Smooth muscle cell (in vitro differentiated cells): Measurements from ENCODE around the gene PKD2L1. TPM values are rescaled to one million over a fixed set of nuclear protein-coding genes. Genes with fewer than 3 reads are reported as not detected.
A peak's percentile ranks its signal among the peaks of the same experiment; 100 is the strongest.

Source experiments
- DNase-seq: peaks from one replicate; lab custom pipeline; 2025; ENCODE audit not compliant: unreplicated experiment; lab: John Stamatoyannopoulos, UW
- H2AFZ ChIP-seq: fragments of 200-600 bp; sonication (generic); 2 replicates; pipeline ENCODE4 v1.6.0; 2016; ENCODE audit warnings: antibody characterized with exemption, low read depth, mild to moderate bottlenecking
- H3F3A ChIP-seq: fragments of 200-600 bp; sonication (generic); 2 replicates; pipeline ENCODE4 v1.6.0; 2017; ENCODE audit warnings: antibody characterized with exemption, low read depth
- H3K27ac ChIP-seq: fragments of 200-600 bp; sonication (generic); 2 replicates; pipeline ENCODE4 v1.5.1; 2016; ENCODE audit warnings: low read depth, mild to moderate bottlenecking
- H3K27me3 ChIP-seq: fragments of 200-600 bp; sonication (generic); 2 replicates; pipeline ENCODE4 v1.6.1; 2016; ENCODE audit warnings: low read depth, mild to moderate bottlenecking
- H3K36me3 ChIP-seq: fragments of 200-600 bp; sonication (generic); 2 replicates; pipeline ENCODE4 v1.5.1; 2016; ENCODE audit warnings: low read depth
- H3K4me1 ChIP-seq: fragments of 200-600 bp; sonication (generic); 2 replicates; pipeline ENCODE4 v1.5.1; 2016; ENCODE audit warnings: low read depth
- H3K4me2 ChIP-seq: fragments of 200-600 bp; sonication (generic); 2 replicates; pipeline ENCODE4 v1.6.0; 2016; ENCODE audit warnings: mild to moderate bottlenecking
- H3K4me3 ChIP-seq: fragments of 200-600 bp; sonication (generic); 2 replicates; pipeline ENCODE4 v1.5.1; 2016; ENCODE audit warnings: mild to moderate bottlenecking
- H3K79me2 ChIP-seq: fragments of 200-600 bp; sonication (generic); 2 replicates; pipeline ENCODE4 v1.6.0; 2016; ENCODE audit warnings: low read depth, mild to moderate bottlenecking
- H3K9ac ChIP-seq: fragments of 200-600 bp; sonication (generic); 2 replicates; pipeline ENCODE4 v1.6.0; 2016; ENCODE audit warnings: low read depth
- H3K9me3 ChIP-seq: fragments of 200-600 bp; sonication (generic); replicated peaks from 2 replicates; pipeline ENCODE4 v1.5.1; 2016; ENCODE audit warnings: low read depth
- H4K20me1 ChIP-seq: fragments of 200-600 bp; sonication (generic); 2 replicates; pipeline ENCODE4 v1.6.0; 2016; ENCODE audit warnings: low read depth
- WGBS: methylation state at CpG from one replicate; pipeline ENCODE4 v1.1.7; 2016; ENCODE audit warnings: low lambda C conversion rate; 5-methylcytosine and 5-hydroxymethylcytosine counted together
- polyA plus RNA-seq: library from polyadenylated mRNA; unstranded; fragments of >200 nt; fragmentation: Nextera tagmentation; extraction: Ambion mirVana; gene quantifications from 2 replicates; pipeline ENCODE4 v1.2.1, GENCODE V29; 2016
- total RNA-seq: library from RNA; depleted of rRNA; stranded (reverse); fragments of >200 nt; gene quantifications from 2 replicates; pipeline ENCODE4 v1.2.3, GENCODE V29; 2014
- TF ChIP-seq, protein P1 (sequence below): fragments of 200-600 bp; sonication (generic); IDR thresholded peaks from 2 replicates; pipeline ENCODE4 v1.5.1; 2017; ENCODE audit warnings: borderline replicate concordance, mild to moderate bottlenecking, antibody characterized with exemption; ENCODE audit not compliant: insufficient read depth, poor library complexity, severe bottlenecking

Gene PKD2L1
- total and polyA plus RNA-seq, 2 experiments from 2014 or later: not detected

GRCh38 chr10:100357059-100357858 lies 27.2 kb upstream of the PKD2L1 start:
- peak overlapping the region; percentile 35 for H3K27ac ChIP-seq
- H2AFZ ChIP-seq: no peak overlapping the region
- H3K4me3 ChIP-seq: no peak overlapping the region
- no peak overlapping the region for H3K9ac ChIP-seq
- no peaks in the 10 kb centered on the region for H3K27me3 ChIP-seq
- peaks cover 21% of the 10 kb centered on the region for H3K36me3 ChIP-seq
- no peak overlapping the region for H3K4me2 ChIP-seq
- no peaks in the 10 kb centered on the region for H3K9me3 ChIP-seq
- peaks cover 90% of the 10 kb centered on the region for H4K20me1 ChIP-seq
- no peak for DNase-seq
- peaks cover 33% of the 10 kb centered on the region for H3K79me2 ChIP-seq
- WGBS: 47% methylated on average over 4 of the region's 4 CpGs
- TF ChIP-seq, protein P1, sequence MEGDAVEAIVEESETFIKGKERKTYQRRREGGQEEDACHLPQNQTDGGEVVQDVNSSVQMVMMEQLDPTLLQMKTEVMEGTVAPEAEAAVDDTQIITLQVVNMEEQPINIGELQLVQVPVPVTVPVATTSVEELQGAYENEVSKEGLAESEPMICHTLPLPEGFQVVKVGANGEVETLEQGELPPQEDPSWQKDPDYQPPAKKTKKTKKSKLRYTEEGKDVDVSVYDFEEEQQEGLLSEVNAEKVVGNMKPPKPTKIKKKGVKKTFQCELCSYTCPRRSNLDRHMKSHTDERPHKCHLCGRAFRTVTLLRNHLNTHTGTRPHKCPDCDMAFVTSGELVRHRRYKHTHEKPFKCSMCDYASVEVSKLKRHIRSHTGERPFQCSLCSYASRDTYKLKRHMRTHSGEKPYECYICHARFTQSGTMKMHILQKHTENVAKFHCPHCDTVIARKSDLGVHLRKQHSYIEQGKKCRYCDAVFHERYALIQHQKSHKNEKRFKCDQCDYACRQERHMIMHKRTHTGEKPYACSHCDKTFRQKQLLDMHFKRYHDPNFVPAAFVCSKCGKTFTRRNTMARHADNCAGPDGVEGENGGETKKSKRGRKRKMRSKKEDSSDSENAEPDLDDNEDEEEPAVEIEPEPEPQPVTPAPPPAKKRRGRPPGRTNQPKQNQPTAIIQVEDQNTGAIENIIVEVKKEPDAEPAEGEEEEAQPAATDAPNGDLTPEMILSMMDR: no peak
- peaks cover 77% of the 10 kb centered on the region for H3F3A ChIP-seq
- H3K4me1 ChIP-seq: no peaks in the 10 kb centered on the region

- TF ChIP-seq, protein P1: no peak
- peaks cover 96% of the 10 kb centered on the region for H4K20me1 ChIP-seq
- H3K36me3 ChIP-seq: peaks cover 22% of the 10 kb centered on the region
- peak overlapping the region; percentile 35 for H3K27ac ChIP-seq
- H3K4me3 ChIP-seq: no peak overlapping the region
- H3K4me1 ChIP-seq: peaks cover 1% of the 10 kb centered on the region
- H3K4me2 ChIP-seq: peak overlapping the region; percentile 43
- H2AFZ ChIP-seq: no peak overlapping the region
- peaks cover 81% of the 10 kb centered on the region for H3F3A ChIP-seq
- WGBS: 76% methylated on average over 14 of the region's 14 CpGs
- H3K27me3 ChIP-seq: no peaks in the 10 kb centered on the region
- no peak overlapping the region for H3K9ac ChIP-seq
- DNase-seq: no peak
- H3K79me2 ChIP-seq: peaks cover 42% of the 10 kb centered on the region
- no peaks in the 10 kb centered on the region for H3K9me3 ChIP-seq
These were observed 26.3 kb upstream of the PKD2L1 start for GRCh38 chr10:100356067-100357017.

- H3K4me1 ChIP-seq: peaks cover 12% of the 10 kb centered on the region
- H3K79me2 ChIP-seq: peaks cover 55% of the 10 kb centered on the region
- WGBS: 88% methylated on average over 4 of the region's 4 CpGs
- H3K9ac ChIP-seq: no peak overlapping the region
- no peaks in the 10 kb centered on the region for H3K27me3 ChIP-seq
- peaks cover 75% of the 10 kb centered on the region for H3F3A ChIP-seq
- DNase-seq: no peak
- no peak overlapping the region for H3K4me3 ChIP-seq
- H3K4me2 ChIP-seq: no peak overlapping the region
- TF ChIP-seq, protein P1: no peak
- H3K9me3 ChIP-seq: no peaks in the 10 kb centered on the region
- H2AFZ ChIP-seq: no peak overlapping the region
- peaks cover 96% of the 10 kb centered on the region for H4K20me1 ChIP-seq
- peaks cover 22% of the 10 kb centered on the region for H3K36me3 ChIP-seq
- H3K27ac ChIP-seq: peak overlapping the region; percentile 16
These were observed 25.1 kb upstream of the PKD2L1 start for GRCh38 chr10:100355086-100355485.
